ENCODE data around the gene XYLB.

The XYLB gene

DNA sequence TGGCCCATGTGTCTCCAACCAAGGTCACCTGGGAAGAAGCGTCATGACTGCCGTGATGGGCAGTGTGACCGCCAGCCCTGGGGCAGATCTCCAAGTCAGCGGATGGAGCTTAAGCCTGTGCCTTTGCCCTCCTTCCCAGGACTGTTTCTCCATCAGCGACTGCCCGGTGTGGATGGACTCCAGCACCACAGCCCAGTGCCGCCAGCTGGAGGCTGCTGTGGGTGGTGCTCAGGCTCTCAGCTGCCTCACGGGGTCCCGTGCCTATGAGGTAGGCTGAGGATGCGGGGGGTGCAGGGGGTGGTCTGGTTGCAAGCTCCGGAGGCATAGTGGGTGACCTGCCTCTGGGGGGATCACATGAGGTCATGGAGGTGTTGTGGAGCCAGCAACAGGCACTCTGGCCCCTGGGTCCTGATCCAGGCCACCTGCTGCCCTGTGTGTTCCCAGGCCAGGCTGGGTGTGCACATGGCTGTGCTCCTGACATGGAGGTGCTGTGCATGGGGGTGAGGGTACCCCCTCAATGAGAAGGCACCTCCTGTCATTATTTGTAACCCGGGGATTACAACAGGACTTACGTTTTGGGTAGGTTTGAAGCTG, 19.0 kb downstream of the XYLB start:
- DNase-seq: no peak

DNA sequence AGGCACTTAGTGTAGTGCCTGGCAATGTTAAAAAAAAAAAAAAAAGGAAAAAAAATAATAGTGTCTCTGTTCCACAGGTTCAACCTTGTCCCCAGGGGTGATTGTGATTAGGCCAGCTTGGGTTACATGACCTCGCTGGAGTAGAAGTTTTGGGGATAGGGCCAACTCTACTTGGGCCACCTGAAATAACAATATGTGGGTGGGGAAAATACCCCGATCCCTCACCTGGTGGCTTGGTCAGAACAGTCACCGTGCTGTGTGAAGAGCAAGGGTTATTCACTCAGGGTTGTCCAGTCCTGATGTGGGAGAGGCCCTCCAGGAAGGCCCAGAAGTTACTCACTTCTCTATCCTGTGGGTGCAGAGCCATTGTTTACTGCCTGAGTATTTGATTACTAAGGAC, 19.5 kb downstream of the XYLB start:
- no peak for DNase-seq

DNA sequence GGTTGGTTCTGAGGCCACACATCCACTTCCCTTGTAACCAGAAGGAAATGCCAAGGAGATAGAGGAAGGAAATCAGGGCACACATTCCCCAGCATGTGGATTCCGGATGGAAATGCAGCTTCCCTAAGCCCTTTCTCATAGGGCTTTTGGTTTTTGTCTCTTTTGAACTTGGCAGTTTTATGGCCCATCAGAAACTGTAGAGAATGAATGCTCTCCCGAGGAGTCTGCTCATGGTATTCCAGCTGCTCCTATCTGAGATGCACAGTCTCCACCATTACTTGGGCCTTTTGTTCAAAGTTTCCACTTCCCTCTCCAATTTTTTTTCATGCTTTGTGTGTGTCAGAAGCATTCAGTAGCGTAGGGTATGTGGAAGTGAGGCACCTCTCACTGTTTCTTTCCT, 21.2 kb downstream of the XYLB start:
- no peak for DNase-seq

DNA sequence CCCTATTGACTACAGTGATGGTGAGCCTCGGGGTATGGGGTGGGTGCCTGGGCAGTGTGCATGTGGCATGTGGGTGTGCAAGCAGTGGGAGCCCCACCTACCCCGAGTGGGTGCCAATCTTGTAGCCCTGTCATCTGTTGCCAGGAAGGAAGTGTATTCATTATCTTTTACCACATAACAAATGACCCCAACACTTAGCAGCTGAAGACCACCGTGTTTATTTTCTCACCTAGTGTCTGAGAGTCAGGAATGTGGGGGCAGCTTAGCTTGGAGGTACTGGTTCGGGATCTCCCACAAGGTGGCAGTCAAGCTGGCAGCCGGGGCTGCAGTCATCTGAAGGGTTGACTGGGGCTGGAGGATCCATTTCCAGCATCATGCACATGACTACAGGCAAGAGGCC, 21.7 kb downstream of the XYLB start:
- DNase-seq: no peak

DNA sequence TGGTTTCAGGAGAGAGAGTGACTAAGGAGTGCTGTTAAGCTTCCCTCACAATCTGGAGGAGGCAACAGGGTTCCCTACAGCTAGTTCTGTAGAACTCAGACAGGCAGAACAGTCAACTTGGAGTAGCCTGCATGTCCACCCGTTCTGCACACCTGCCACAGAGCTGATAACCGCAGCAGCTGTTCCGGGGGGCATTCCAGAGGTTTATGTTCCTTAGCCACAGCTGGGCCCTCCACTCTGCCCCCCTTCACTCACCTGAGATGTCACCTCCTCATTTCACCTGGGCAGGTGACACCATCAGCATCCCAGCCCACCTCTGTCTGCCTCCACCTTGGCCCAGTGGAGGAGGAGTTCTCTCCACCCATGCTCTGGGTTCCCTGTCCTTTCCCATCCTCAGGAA, 22.6 kb downstream of the XYLB start:
- no peak for DNase-seq

GRCh38 chr3:38370149-38370548, 23.6 kb downstream of the XYLB start:
- no peak for DNase-seq

- no peak for DNase-seq
Measured at GRCh38 chr3:38370861-38371260, 24.3 kb downstream of the XYLB start.

DNA sequence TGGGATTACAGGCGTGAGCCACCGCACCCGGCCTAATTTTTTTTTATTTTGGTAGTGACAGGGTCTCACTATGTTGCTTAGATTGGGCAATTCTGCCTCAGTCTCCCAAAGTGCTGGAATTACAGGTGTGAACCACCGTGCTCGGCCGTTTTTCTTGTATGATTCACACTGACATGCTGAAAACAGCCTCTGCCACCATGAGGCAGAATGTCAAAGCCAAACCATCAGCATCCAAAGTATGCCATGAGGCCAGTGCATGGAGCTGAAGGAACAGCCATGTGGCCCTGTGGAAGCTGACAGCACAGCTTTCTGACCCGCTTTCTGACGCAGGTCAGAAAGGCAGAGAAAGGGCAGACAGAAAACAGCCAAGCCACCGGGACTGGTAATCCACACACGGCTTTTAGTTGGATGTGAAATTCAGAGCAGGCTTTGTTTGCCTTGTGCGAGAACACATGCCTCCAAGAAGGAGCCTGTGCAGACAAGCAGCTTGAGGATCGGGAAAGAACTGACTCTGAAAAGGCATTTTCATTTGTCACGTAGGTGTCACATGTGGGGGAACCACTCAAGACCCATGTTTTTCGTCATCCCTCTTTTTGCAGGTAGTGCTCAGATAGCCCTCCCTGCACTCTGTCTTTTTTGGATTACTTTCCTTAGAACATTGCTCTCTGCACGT, 25.1 kb downstream of the XYLB start:
- no peak for DNase-seq

- DNase-seq: no peak
Measured at GRCh38 chr3:38372214-38372601, 25.6 kb downstream of the XYLB start.

- DNase-seq: no peak
Measured at GRCh38 chr3:38374221-38374620, 27.6 kb downstream of the XYLB start.

DNA sequence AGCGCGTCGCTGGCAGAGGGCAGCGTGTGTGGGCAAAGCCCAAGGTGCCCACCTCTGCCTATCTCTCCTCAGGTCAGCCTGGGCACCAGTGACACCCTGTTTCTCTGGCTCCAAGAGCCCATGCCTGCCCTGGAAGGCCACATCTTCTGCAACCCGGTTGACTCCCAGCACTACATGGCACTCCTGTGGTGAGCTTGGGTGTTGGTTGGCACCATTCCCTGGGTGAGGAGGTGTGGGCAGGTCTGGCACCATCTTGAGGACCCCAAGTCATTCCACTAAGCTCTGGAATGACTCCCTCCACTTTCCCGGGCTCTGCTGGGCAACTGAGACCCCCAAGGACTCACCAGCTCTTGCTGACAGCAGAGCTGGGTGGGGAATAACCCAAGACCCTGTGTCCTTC, 28.5 kb downstream of the XYLB start:
- DNase-seq: no peak

- DNase-seq: no peak
Measured at GRCh38 chr3:38375488-38376097, 29.0 kb downstream of the XYLB start.

- DNase-seq: no peak
Measured at GRCh38 chr3:38376098-38376816, 29.7 kb downstream of the XYLB start.

- no peak for DNase-seq
Measured at GRCh38 chr3:38379201-38379770, 32.7 kb downstream of the XYLB start.

DNA sequence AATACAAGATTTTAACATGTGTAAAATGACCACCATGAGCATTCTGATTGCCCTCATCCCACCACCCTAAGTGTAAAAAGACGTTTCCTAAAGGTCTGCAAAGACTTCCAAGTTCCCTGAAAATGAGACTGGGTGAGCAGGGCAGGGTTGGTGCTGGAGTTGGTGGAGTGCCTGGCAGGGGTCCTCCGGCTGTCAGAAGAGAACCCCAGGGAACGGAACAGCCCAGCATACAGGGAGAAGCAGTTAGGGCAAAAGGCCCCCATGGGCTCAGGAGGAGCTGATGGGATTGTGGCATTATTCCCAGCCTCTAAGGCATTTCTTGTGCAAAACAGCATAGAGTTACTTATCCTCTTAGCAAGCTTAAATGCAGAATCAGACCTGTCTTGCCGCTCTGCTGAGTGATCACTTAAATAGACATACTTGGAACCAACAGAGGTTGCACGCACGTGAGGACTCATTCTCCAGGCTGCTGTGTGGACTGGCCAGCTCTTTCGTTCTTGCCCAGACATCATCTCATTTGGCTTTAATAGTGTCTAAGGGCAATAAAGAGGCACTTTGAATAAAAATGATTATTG, 36.0 kb downstream of the XYLB start:
- DNase-seq: no peak

DNA sequence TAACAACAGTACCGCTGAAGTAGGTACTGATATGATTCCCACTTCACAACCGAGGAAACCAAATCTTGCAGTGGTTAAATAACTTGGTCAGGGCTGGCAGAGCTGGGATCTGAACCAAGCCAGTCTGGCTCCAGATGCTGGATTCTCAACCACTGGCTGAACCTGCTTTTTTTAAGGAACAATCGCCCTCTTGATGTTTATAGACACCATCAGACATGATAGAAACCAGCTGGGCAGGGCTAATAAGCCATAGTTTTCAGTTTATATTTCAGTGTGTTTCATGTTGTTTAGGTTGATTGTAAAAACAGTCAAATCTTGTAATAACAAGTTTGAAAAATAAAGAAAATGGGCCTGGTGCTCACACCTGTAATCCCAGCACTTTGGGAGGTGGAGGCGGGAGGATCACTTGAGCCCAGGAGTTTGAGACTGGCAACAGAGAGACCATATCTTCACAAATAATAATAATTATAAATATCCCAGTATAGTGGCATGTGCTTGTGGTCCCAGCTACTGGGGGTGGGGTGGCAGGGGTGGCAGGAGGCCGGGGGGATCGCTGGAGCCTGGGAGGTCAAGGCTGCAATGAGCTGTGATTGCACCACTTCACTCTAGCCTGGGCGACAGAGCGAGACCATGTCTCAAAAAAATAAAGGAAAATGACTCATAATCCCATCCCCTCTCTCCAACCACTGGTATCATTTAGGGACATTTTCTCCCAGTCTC, 36.7 kb downstream of the XYLB start:
- DNase-seq: no peak

GRCh38 chr3:38386992-38387750, 40.6 kb downstream of the XYLB start:
- no peak for DNase-seq

- no peak for DNase-seq
Measured at GRCh38 chr3:38387862-38388261, 41.3 kb downstream of the XYLB start.

- DNase-seq: no peak
Measured at GRCh38 chr3:38392604-38393163, 46.1 kb downstream of the XYLB start.

DNA sequence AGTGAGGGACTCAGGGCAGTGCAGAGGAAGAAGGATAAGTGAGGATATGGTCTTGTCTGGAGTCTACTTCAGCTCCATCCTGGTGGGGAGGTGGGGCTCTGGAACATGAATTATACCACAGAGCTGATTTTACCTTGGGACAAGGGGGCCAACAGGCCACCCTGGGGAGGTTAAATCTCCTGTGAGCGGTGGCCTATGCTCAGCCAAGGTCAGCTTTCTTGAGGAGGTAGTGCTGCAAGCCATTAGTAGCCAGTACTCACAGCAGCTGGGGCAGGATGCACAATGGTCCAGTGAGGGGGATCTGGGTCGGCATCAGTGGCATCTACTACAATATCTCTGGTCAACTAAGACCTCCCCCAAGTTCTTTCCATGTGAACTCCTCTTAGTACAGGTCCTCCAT, 49.7 kb downstream of the XYLB start:
- no peak for DNase-seq

GRCh38 chr3:38396861-38397260, 50.3 kb downstream of the XYLB start:
- no peak for DNase-seq

- peak; percentile 2 for DNase-seq
Measured at GRCh38 chr3:38397320-38397719, 50.7 kb downstream of the XYLB start.

Data from amniotic stem cell (primary cell).